ENCODE measurements around the gene F5. TPM values are rescaled to one million over a fixed set of nuclear protein-coding genes. Genes with fewer than 3 reads are reported as not detected.
A peak's percentile ranks its signal among the peaks of the same experiment; 100 is the strongest.

F5 gene
- total RNA-seq, 2 experiments from 2014 or later = not detected

DNA sequence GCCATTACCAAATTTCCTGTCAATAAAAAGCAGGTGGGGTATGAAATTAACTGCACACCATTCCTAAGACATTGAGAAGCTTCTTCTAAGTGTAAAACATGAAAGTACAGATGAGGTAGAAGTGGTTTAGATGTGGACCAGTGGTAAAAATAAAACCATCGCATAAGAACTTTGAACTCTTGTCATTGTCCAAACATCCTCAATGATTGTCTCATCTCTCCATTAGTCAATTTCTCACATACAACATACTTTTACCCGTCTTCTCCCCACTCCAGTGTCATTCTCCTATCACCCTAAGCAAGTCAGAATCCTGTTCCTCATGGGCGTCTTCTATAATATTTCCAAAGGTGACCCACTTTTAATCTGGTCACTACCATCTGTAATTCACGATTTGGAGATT, 76.2 kb downstream of the F5 start:
- POLR2A ChIA-PET = interaction anchor here (0.7 to 1.4 kb wide), 2 partner anchors 18 to 172 kb away, joined by 3 to 4 read pairs; no protein-coding TSS in a partner anchor
- CTCF ChIA-PET (ENCODE audit: unreplicated experiment) = no interaction called here
- no peak for DNase-seq (ENCODE audit: low spot score)
- Histone ChIP-seq H3K4me1 (ENCODE audit: insufficient read depth, low read length, poor library complexity, severe bottlenecking) (no peaks in the 10 kb centered on the region), H3K4me2 (ENCODE audit: low read length) (no peak overlapping the region), H3K36me3 (ENCODE audit: insufficient read depth, low read length) (no peaks in the 10 kb centered on the region), H3K27ac (ENCODE audit: low read depth, low read length, poor library complexity, severe bottlenecking) (no peak overlapping the region), H3K9me2 (ENCODE audit: insufficient read depth, low read length) (no peaks in the 10 kb centered on the region), H3K9me3 (ENCODE audit: low read length) (no peaks in the 10 kb centered on the region), H3K4me3 (ENCODE audit: low read depth, low read length, poor library complexity, severe bottlenecking) (no peak overlapping the region), H4K20me1 (ENCODE audit: insufficient read depth, low read length) (no peaks in the 10 kb centered on the region), H3K79me2 (ENCODE audit: insufficient read depth, low read depth, low read length) (no peaks in the 10 kb centered on the region), H2AFZ (ENCODE audit: low read length) (no peak overlapping the region)
- TF ChIP-seq, protein P1, sequence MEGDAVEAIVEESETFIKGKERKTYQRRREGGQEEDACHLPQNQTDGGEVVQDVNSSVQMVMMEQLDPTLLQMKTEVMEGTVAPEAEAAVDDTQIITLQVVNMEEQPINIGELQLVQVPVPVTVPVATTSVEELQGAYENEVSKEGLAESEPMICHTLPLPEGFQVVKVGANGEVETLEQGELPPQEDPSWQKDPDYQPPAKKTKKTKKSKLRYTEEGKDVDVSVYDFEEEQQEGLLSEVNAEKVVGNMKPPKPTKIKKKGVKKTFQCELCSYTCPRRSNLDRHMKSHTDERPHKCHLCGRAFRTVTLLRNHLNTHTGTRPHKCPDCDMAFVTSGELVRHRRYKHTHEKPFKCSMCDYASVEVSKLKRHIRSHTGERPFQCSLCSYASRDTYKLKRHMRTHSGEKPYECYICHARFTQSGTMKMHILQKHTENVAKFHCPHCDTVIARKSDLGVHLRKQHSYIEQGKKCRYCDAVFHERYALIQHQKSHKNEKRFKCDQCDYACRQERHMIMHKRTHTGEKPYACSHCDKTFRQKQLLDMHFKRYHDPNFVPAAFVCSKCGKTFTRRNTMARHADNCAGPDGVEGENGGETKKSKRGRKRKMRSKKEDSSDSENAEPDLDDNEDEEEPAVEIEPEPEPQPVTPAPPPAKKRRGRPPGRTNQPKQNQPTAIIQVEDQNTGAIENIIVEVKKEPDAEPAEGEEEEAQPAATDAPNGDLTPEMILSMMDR (conservative IDR thresholded peaks at IDR 0.05; ENCODE audit: low read length) = no peak
- TF ChIP-seq EZH2phosphoT487 (IDR thresholded peaks at IDR 0.05; ENCODE audit: borderline replicate concordance, low read depth, low read length) = no peak
- intact Hi-C loops (cut with micrococcal nuclease; ENCODE audit: unreplicated experiment) = no loop called here
- BruUV-seq (replicated peaks) = no TSS peak

DNA sequence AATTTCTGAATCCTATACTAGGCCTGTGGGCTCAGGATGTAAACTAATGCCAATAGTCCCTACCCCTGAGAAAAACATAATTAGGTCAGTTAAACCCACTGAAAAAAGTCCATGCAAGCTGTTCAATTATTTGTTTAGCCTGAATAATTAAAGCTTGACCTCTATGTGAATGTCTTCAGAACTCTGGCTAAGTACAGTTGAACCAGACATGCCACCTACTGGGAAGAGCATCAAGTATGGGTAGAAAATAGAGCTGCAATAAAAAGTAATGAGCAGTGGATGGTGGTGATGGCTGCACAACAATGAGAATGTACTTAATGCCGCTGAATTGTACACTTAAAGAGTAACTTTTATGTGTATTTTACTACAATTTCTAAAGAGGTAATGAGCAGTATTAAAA, 76.9 kb downstream of the F5 start:
- no peaks in the 10 kb centered on the region for H3K36me3 ChIP-seq (ENCODE audit: insufficient read depth, low read length)
- intact Hi-C loops (cut with micrococcal nuclease; ENCODE audit: unreplicated experiment) = no loop called here
- DNase-seq (ENCODE audit: low spot score) = no peak
- H2AFZ ChIP-seq (ENCODE audit: low read length) = no peak overlapping the region
- no TSS peak for BruUV-seq (replicated peaks)
- TF ChIP-seq, protein P1 (conservative IDR thresholded peaks at IDR 0.05; ENCODE audit: low read length) = 0 out of 2 replicates have a peak, but pooled peaks have one; percentile 10
- no peak for TF ChIP-seq EZH2phosphoT487 (IDR thresholded peaks at IDR 0.05; ENCODE audit: borderline replicate concordance, low read depth, low read length)
- no peaks in the 10 kb centered on the region for H3K4me1 ChIP-seq (ENCODE audit: insufficient read depth, low read length, poor library complexity, severe bottlenecking)
- no peaks in the 10 kb centered on the region for H3K9me3 ChIP-seq (ENCODE audit: low read length)
- ChIA-PET POLR2A (no interaction called here), CTCF (ENCODE audit: unreplicated experiment) (no interaction called here)
- no peaks in the 10 kb centered on the region for H3K79me2 ChIP-seq (ENCODE audit: insufficient read depth, low read depth, low read length)
- no peak overlapping the region for H3K27ac ChIP-seq (ENCODE audit: low read depth, low read length, poor library complexity, severe bottlenecking)
- H3K9me2 ChIP-seq (ENCODE audit: insufficient read depth, low read length) = no peaks in the 10 kb centered on the region
- no peaks in the 10 kb centered on the region for H4K20me1 ChIP-seq (ENCODE audit: insufficient read depth, low read length)
- H3K4me2 ChIP-seq (ENCODE audit: low read length) = no peak overlapping the region
- H3K4me3 ChIP-seq (ENCODE audit: low read depth, low read length, poor library complexity, severe bottlenecking) = no peak overlapping the region

DNA sequence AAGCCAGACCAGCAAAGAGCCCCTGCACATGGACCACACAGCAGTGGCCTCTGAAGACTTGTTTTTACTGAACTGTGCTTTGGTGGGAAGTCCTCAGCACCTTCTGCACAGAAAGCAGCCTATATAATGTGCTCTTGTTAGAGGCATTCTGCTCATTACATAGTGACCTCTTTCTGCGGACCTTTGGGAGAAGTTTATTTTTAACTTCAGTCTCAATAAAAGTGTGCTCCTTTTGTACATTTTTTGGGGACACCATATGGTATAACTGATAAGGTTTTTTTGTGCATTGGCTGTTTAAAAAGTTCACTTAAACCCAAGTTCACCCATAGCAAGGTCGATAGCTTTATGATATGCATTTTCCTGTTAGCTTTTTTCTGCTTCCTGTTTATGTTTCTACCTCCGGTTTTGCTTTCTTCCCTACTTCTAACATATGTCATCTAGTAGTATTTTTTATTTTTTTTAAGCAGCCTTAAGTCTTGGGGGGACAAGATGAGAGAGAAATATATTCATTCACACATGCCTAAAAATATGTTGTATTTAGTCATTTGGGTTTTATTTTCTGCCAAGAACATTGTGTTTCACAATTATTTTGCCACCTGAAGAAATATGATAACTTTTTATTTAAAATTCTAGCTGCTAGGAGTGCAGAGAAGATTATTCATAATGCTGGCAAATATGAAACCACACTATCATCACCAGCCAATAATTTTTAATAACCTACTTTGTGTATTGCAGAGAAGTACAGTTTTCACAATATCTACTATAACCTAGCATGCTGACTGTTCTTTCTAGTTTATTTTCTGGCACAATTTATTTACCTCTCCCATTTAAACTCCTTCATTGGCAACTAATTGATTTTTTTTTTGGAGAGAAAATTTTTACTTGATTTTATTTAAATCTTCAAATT, 77.6 kb downstream of the F5 start:
- Histone ChIP-seq H3K79me2 (ENCODE audit: insufficient read depth, low read depth, low read length) (no peaks in the 10 kb centered on the region), H3K36me3 (ENCODE audit: insufficient read depth, low read length) (no peaks in the 10 kb centered on the region), H3K9me2 (ENCODE audit: insufficient read depth, low read length) (no peaks in the 10 kb centered on the region), H2AFZ (ENCODE audit: low read length) (peak overlapping the region; percentile 49; the same call in 1 of the 2 replicates), H3K4me2 (ENCODE audit: low read length) (no peak overlapping the region), H3K4me1 (ENCODE audit: insufficient read depth, low read length, poor library complexity, severe bottlenecking) (no peaks in the 10 kb centered on the region), H3K4me3 (ENCODE audit: low read depth, low read length, poor library complexity, severe bottlenecking) (no peak overlapping the region), H4K20me1 (ENCODE audit: insufficient read depth, low read length) (no peaks in the 10 kb centered on the region), H3K9me3 (ENCODE audit: low read length) (no peaks in the 10 kb centered on the region), H3K27ac (ENCODE audit: low read depth, low read length, poor library complexity, severe bottlenecking) (no peak overlapping the region)
- ChIA-PET POLR2A (interaction anchor here (1.7 kb wide), 1 partner anchor 12 kb away, joined by 7 read pairs; no protein-coding TSS in a partner anchor), CTCF (ENCODE audit: unreplicated experiment) (no interaction called here)
- intact Hi-C loops (cut with micrococcal nuclease; ENCODE audit: unreplicated experiment) = no loop called here
- no peak for DNase-seq (ENCODE audit: low spot score)
- TF ChIP-seq, protein P1 (conservative IDR thresholded peaks at IDR 0.05; ENCODE audit: low read length) = no peak
- no peak for TF ChIP-seq EZH2phosphoT487 (IDR thresholded peaks at IDR 0.05; ENCODE audit: borderline replicate concordance, low read depth, low read length)
- BruUV-seq (replicated peaks) = no TSS peak

Measured in OCI-LY7 (cell line).